ENCODE measurements around the gene CDC42BPB.

The CDC42BPB gene

GRCh38 chr14:103088921-103089320 lies 31.6 kb upstream of the CDC42BPB start:
- Histone ChIP-seq H3K79me2 (ENCODE audit: control insufficient read depth, low read length) (no peaks in the 10 kb centered on the region), H3F3A (ENCODE audit: control insufficient read depth, insufficient read depth) (no peaks in the 10 kb centered on the region), H3K9me2 (replicated peaks; ENCODE audit: control insufficient read depth, low read length) (no peaks in the 10 kb centered on the region), H3K4me1 (ENCODE audit: control insufficient read depth, low read length) (peaks cover 16% of the 10 kb centered on the region), H3K4me2 (ENCODE audit: low read length) (no peak overlapping the region), H3K36me3 (ENCODE audit: control insufficient read depth, low read length) (no peaks in the 10 kb centered on the region), H3K9me3 (ENCODE audit: control insufficient read depth, insufficient read depth, low read length) (no peaks in the 10 kb centered on the region), H4K20me1 (ENCODE audit: control insufficient read depth, insufficient read depth, low read depth, low read length) (no peaks in the 10 kb centered on the region), H3K27ac (ENCODE audit: low read depth, low read length) (no peak overlapping the region), H3K4me3 (ENCODE audit: low read length) (no peak overlapping the region), H3K27me3 (ENCODE audit: control insufficient read depth, low read length) (peaks cover 9% of the 10 kb centered on the region)
- no peak for TF ChIP-seq CTCF (IDR thresholded peaks at IDR 0.05; ENCODE audit: low read depth, low read length, poor library complexity, severe bottlenecking)
- TF ChIP-seq EZH2phosphoT487 (IDR thresholded peaks at IDR 0.05; ENCODE audit: borderline replicate concordance, low read length) = no peak

- H3K9me3 ChIP-seq (ENCODE audit: control insufficient read depth, insufficient read depth, low read length) = no peaks in the 10 kb centered on the region
Measured at GRCh38 chr14:103087343-103087835, 30.0 kb upstream of the CDC42BPB start.

GRCh38 chr14:103086771-103087342 lies 29.5 kb upstream of the CDC42BPB start:
- no peak overlapping the region for H3K4me2 ChIP-seq (ENCODE audit: low read length)
- H3K36me3 ChIP-seq (ENCODE audit: control insufficient read depth, low read length) = no peaks in the 10 kb centered on the region

More at GRCh38 chr14:103087343-103087835, 30.0 kb upstream of the CDC42BPB start:
- Histone ChIP-seq H3K9me2 (replicated peaks; ENCODE audit: control insufficient read depth, low read length) (no peaks in the 10 kb centered on the region), H3K4me3 (ENCODE audit: low read length) (no peak overlapping the region), H3K27me3 (ENCODE audit: control insufficient read depth, low read length) (peaks cover 9% of the 10 kb centered on the region), H3K4me1 (ENCODE audit: control insufficient read depth, low read length) (peaks cover 16% of the 10 kb centered on the region), H3K79me2 (ENCODE audit: control insufficient read depth, low read length) (no peaks in the 10 kb centered on the region), H3K27ac (ENCODE audit: low read depth, low read length) (no peak overlapping the region), H4K20me1 (ENCODE audit: control insufficient read depth, insufficient read depth, low read depth, low read length) (no peaks in the 10 kb centered on the region), H3K4me2 (ENCODE audit: low read length) (no peak overlapping the region), H3K36me3 (ENCODE audit: control insufficient read depth, low read length) (no peaks in the 10 kb centered on the region), H3F3A (ENCODE audit: control insufficient read depth, insufficient read depth) (no peaks in the 10 kb centered on the region)
- TF ChIP-seq CTCF (IDR thresholded peaks at IDR 0.05; ENCODE audit: low read depth, low read length, poor library complexity, severe bottlenecking) = no peak
- no peak for TF ChIP-seq EZH2phosphoT487 (IDR thresholded peaks at IDR 0.05; ENCODE audit: borderline replicate concordance, low read length)

More at GRCh38 chr14:103086771-103087342, 29.5 kb upstream of the CDC42BPB start:
- no peaks in the 10 kb centered on the region for H3K9me3 ChIP-seq (ENCODE audit: control insufficient read depth, insufficient read depth, low read length)
- H3K27ac ChIP-seq (ENCODE audit: low read depth, low read length) = no peak overlapping the region
- no peak for TF ChIP-seq CTCF (IDR thresholded peaks at IDR 0.05; ENCODE audit: low read depth, low read length, poor library complexity, severe bottlenecking)
- no peak for TF ChIP-seq EZH2phosphoT487 (IDR thresholded peaks at IDR 0.05; ENCODE audit: borderline replicate concordance, low read length)
- peaks cover 15% of the 10 kb centered on the region for H3K4me1 ChIP-seq (ENCODE audit: control insufficient read depth, low read length)
- no peaks in the 10 kb centered on the region for H3F3A ChIP-seq (ENCODE audit: control insufficient read depth, insufficient read depth)
- H3K4me3 ChIP-seq (ENCODE audit: low read length) = no peak overlapping the region
- H4K20me1 ChIP-seq (ENCODE audit: control insufficient read depth, insufficient read depth, low read depth, low read length) = no peaks in the 10 kb centered on the region
- no peaks in the 10 kb centered on the region for H3K9me2 ChIP-seq (replicated peaks; ENCODE audit: control insufficient read depth, low read length)
- peaks cover 9% of the 10 kb centered on the region for H3K27me3 ChIP-seq (ENCODE audit: control insufficient read depth, low read length)
- H3K79me2 ChIP-seq (ENCODE audit: control insufficient read depth, low read length) = no peaks in the 10 kb centered on the region

All from DOHH2 (cell line).